Endodermal cell (in vitro differentiated cells): ENCODE data around the gene PLEKHJ1. TPM values are rescaled to one million over a fixed set of nuclear protein-coding genes. Genes with fewer than 3 reads are reported as not detected.

ENCODE experiments used
- DNase-seq: peaks from one replicate; pipeline ENCODE4 v3.0.0-alpha.2; 2017
- H3K27ac ChIP-seq: 2 replicates; pipeline ENCODE4 v1.5.1; 2013; ENCODE audit warnings: mild to moderate bottlenecking, low read depth, low read length, moderate library complexity
- H3K27me3 ChIP-seq: 2 replicates; pipeline ENCODE4 v1.6.1; 2013; ENCODE audit warnings: mild to moderate bottlenecking, low read length, moderate library complexity; ENCODE audit not compliant: insufficient read depth, control insufficient read depth, poor library complexity, severe bottlenecking
- H3K36me3 ChIP-seq: 2 replicates; pipeline ENCODE4 v1.7.0; 2013; ENCODE audit warnings: mild to moderate bottlenecking, low read length, moderate library complexity; ENCODE audit not compliant: control insufficient read depth, insufficient read depth
- H3K4me1 ChIP-seq: one replicate; pipeline ENCODE4 v1.7.0; 2013; ENCODE audit warnings: low read length; ENCODE audit not compliant: control insufficient read depth, insufficient read depth
- H3K4me3 ChIP-seq: 2 replicates; pipeline ENCODE4 v1.5.1; 2013; ENCODE audit warnings: mild to moderate bottlenecking, low read length, moderate library complexity
- H3K9ac ChIP-seq: 2 replicates; pipeline ENCODE4 v1.6.1; 2013; ENCODE audit warnings: mild to moderate bottlenecking, low read length, moderate library complexity; ENCODE audit not compliant: poor library complexity, severe bottlenecking; ENCODE audit errors: extremely low read depth
- H3K9me3 ChIP-seq: 2 replicates; pipeline ENCODE4 v1.6.1; 2013; ENCODE audit warnings: mild to moderate bottlenecking, low read length, moderate library complexity; ENCODE audit not compliant: control insufficient read depth
- H3K27ac Mint-ChIP-seq: 2 replicates; pipeline ENCODE4 v1.8.0; 2020; ENCODE audit warnings: mixed read lengths
- H3K27me3 Mint-ChIP-seq: 2 replicates; pipeline ENCODE4 v1.8.0; 2021; ENCODE audit warnings: mild to moderate bottlenecking, mixed read lengths; ENCODE audit not compliant: insufficient read depth
- H3K36me3 Mint-ChIP-seq: 2 replicates; pipeline ENCODE4 v1.8.0; 2020; ENCODE audit warnings: low read depth, mixed read lengths
- H3K4me1 Mint-ChIP-seq: 2 replicates; pipeline ENCODE4 v1.8.0; 2020; ENCODE audit warnings: mixed read lengths
- H3K4me3 Mint-ChIP-seq: 2 replicates; pipeline ENCODE4 v1.8.0; 2020; ENCODE audit warnings: mild to moderate bottlenecking, moderate library complexity, mixed read lengths
- H3K9me3 Mint-ChIP-seq: 2 replicates; pipeline ENCODE4 v1.8.0; 2020; ENCODE audit warnings: mild to moderate bottlenecking, mixed read lengths
- CTCF ChIP-seq: fragments of 200-600 bp; sonication (generic); conservative IDR thresholded peaks from 2 replicates; pipeline ENCODE4 v1.5.0; 2021; ENCODE audit warnings: antibody characterized with exemption, mild to moderate bottlenecking
- WGBS, 2 experiments: methylation state at CpG; one replicate each; pipeline versions ENCODE4 v1.1.5 to v1.1.7; 2013; ENCODE audit warnings: missing lambda C conversion rate in 2 of 2, mixed read lengths in 1 of 2; ENCODE audit not compliant: insufficient coverage in 1 of 2, insufficient read length in 1 of 2; 5-methylcytosine and 5-hydroxymethylcytosine counted together
- total RNA-seq, 2 donors: library from RNA; stranded (reverse); fragmentation: NEBNext Ultra II Directional in 1 of 2; extraction: Animal tissue kit (Norgen Biotek cat#: 25700) in 1 of 2; gene quantifications; 2 replicates in 1 of 2; 3 replicates in 1 of 2; pipeline ENCODE4 v1.2.1, GENCODE V29; 2021

The PLEKHJ1 gene
- total RNA-seq, 2 donors from 2014 or later, result 146 to 192 TPM

- peaks cover 40% of the 10 kb centered on the region for H3K36me3 Mint-ChIP-seq
- no peak overlapping the region for H3K9ac ChIP-seq
- no peak for TF ChIP-seq CTCF
Measured at GRCh38 chr19:2217591-2217990, 18.5 kb downstream of the PLEKHJ1 start.

DNA sequence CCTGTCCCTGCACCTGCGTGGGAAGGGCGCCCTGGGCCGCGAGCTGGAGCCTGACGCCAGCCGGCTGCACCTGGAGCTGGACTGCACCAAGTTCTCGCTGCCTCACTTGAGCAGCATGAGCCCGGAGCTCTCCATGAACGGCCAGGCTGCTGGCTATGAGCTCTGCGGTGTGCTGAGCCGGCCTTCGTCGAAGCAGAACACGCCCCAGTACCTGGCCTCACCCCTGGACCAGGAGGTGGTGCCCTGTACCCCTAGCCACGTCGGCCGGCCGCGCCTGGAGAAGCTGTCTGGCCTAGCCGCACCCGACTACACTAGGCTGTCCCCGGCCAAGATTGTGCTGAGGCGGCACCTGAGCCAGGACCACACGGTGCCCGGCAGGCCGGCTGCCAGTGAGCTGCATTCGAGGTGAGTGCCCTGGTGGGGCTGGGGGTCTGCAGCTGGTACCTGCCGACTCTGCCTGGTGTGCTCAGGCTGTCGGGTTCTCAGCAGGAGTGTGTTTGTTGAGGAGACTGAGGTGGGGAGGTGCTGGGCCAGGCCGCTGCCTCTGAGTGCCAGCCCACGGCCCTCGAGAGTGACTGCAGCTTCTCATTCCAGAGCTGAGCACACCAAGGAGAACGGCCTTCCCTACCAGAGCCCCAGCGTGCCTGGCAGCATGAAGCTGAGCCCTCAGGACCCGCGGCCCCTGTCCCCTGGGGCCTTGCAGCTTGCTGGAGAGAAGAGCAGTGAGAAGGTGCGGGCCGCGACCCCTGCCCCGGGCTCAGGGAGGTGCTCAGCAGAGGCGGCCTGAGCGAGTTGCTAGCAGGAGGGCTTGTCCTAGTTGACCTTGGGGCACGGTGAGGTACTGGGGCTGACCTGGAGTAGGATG lies 19.5 kb downstream of the PLEKHJ1 start:
- Histone ChIP-seq H3K27me3 (no peaks in the 10 kb centered on the region), H3K9me3 (no peaks in the 10 kb centered on the region), H3K9ac (no peak overlapping the region), H3K27ac (no peak overlapping the region), H3K4me1 (no peaks in the 10 kb centered on the region), H3K36me3 (peaks cover 43% of the 10 kb centered on the region), H3K4me3 (no peak overlapping the region)
- Mint-ChIP-seq H3K4me3 (no peak overlapping the region), H3K27ac (no peak overlapping the region), H3K27me3 (no peaks in the 10 kb centered on the region), H3K9me3 (no peaks in the 10 kb centered on the region), H3K4me1 (no peaks in the 10 kb centered on the region), H3K36me3 (peaks cover 46% of the 10 kb centered on the region)
- WGBS, 2 experiments, result 95 to 98% methylated on average over 34 to 43 of the region's 43 CpGs
- no peak for TF ChIP-seq CTCF
- no peak for DNase-seq

More at GRCh38 chr19:2217591-2217990, 18.5 kb downstream of the PLEKHJ1 start:
- Histone ChIP-seq H3K4me1 (no peaks in the 10 kb centered on the region), H3K27me3 (no peaks in the 10 kb centered on the region), H3K27ac (no peak overlapping the region), H3K9me3 (no peaks in the 10 kb centered on the region), H3K36me3 (peaks cover 35% of the 10 kb centered on the region), H3K4me3 (no peak overlapping the region)
- H3K4me1 Mint-ChIP-seq, result no peaks in the 10 kb centered on the region
- no peak overlapping the region for H3K4me3 Mint-ChIP-seq
- no peaks in the 10 kb centered on the region for H3K27me3 Mint-ChIP-seq
- 96 to 99% methylated on average over 16 to 22 of the region's 22 CpGs for WGBS, 2 experiments
- no peak for DNase-seq
- H3K27ac Mint-ChIP-seq, result no peak overlapping the region
- H3K9me3 Mint-ChIP-seq, result no peaks in the 10 kb centered on the region

DNA sequence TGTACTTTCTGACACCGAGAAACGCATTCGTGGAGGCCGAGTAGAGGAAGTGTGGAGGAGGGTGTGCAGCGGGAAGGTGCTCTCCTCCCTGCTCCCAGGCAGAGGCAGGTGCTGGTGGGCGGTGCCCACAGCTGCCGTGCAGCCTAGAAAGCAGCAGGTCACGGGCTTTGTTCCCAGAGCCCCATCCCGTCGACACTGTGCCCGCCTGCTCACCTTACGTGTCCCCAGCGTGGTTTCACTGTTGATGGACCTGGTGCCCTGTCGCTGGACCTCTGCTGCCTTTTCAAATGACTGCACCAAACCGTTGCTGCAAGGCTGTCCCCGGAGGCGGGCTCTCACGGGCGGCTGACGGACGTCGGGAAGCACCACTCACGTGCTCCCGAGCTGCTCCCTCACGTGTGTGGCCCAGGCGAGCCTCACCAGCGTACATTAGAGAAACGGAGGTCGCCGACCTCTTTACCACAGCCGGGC lies 20.8 kb downstream of the PLEKHJ1 start:
- Histone ChIP-seq H3K9me3 (no peaks in the 10 kb centered on the region), H3K4me1 (no peaks in the 10 kb centered on the region), H3K4me3 (no peak overlapping the region), H3K9ac (no peak overlapping the region), H3K27ac (no peak overlapping the region), H3K27me3 (no peaks in the 10 kb centered on the region), H3K36me3 (peaks cover 48% of the 10 kb centered on the region)
- H3K4me1 Mint-ChIP-seq, result no peaks in the 10 kb centered on the region
- DNase-seq, result peak; percentile 84
- H3K4me3 Mint-ChIP-seq, result no peak overlapping the region
- 87 to 93% methylated on average over 29 to 31 of the region's 31 CpGs for WGBS, 2 experiments
- no peaks in the 10 kb centered on the region for H3K9me3 Mint-ChIP-seq
- peak overlapping the region; percentile 48 for H3K27ac Mint-ChIP-seq
- peaks cover 49% of the 10 kb centered on the region for H3K36me3 Mint-ChIP-seq
- H3K27me3 Mint-ChIP-seq, result no peaks in the 10 kb centered on the region
- no peak for TF ChIP-seq CTCF
